HCT116 (cell line): Measurements from ENCODE around the gene ATP13A3. TPM values are rescaled to one million over a fixed set of nuclear protein-coding genes. Genes with fewer than 3 reads are reported as not detected.

Source experiments
- ATAC-seq: fragments of 200-7000 bp; cut with Tn5 transposase; 2 replicates; pipeline ENCODE4 v1.9.1; 2020; ENCODE audit warnings: mild to moderate bottlenecking, moderate library complexity
- BruUV-seq: library from RNA; stranded (reverse); fragments of 400-500 nt; replicated peaks from 2 replicates; lab custom pipeline; 2021; lab: Mats Ljungman, UMichigan
- CTCF ChIA-PET: fragments of 300-600 bp; sonication (Branson Sonifier 250); formaldehyde crosslinking; loops from one replicate; lab custom pipeline; 2021; ENCODE audit warnings: antibody characterized with exemption; lab: Charles Lee
- POLR2A ChIA-PET: fragments of 300-600, 350-600 bp; sonication (Branson Sonifier 250); formaldehyde crosslinking; loops from one replicate; lab custom pipeline; 2021; ENCODE audit warnings: antibody characterized with exemption; lab: Charles Lee
- RAD21 ChIA-PET, 2 experiments: fragments of 300-600 bp; sonication (Branson Sonifier 250); formaldehyde crosslinking; loops; one replicate each; lab custom pipeline; 2023; ENCODE audit warnings: low total read pairs in 2 of 2; ENCODE audit not compliant: uncharacterized antibody in 2 of 2, unreplicated experiment in 2 of 2, low non-redundant PET in 1 of 2; lab: Charles Lee
- DNase-seq: peaks from one replicate; pipeline ENCODE4 v3.0.0-alpha.2; 2010; ENCODE audit warnings: low read depth, low spot score
- H2AFZ ChIP-seq: fragments of 200-600 bp; shearing (Covaris generic), sonication (generic); 2 replicates; pipeline ENCODE4 v1.6.1; 2017; ENCODE audit warnings: low read depth, mixed run types, mixed read lengths, antibody characterized with exemption, low read length; ENCODE audit not compliant: poor library complexity, severe bottlenecking
- H3K27ac ChIP-seq: 2 replicates; pipeline ENCODE4 v1.5.1; 2012; ENCODE audit warnings: low read depth, low read length
- H3K27me3 ChIP-seq: fragments of 200-600 bp; sonication (generic); 2 replicates; pipeline ENCODE4 v1.6.1; 2016; ENCODE audit warnings: mixed run types, low read length, mixed read lengths; ENCODE audit not compliant: insufficient read depth
- H3K36me3 ChIP-seq, 2 experiments: fragments of 200-500 bp in 1 of 2; fragments of 200-600 bp in 1 of 2; sonication (Bioruptor generic) in 1 of 2; sonication (generic) in 1 of 2; 2 replicates each; pipeline versions ENCODE4 v1.5.1 to v1.6.1; 2014 to 2016; ENCODE audit warnings: low read length in 2 of 2, inconsistent platforms in 1 of 2, mixed read lengths in 1 of 2, mixed run types in 1 of 2; ENCODE audit not compliant: insufficient read depth in 2 of 2, control insufficient read depth in 1 of 2
- H3K4me1 ChIP-seq, 2 experiments: fragments of 200-600 bp in 1 of 2; sonication (generic) in 1 of 2; 2 replicates each; pipeline versions ENCODE4 v1.5.1 to v1.6.1; 2012 to 2017; ENCODE audit warnings: low read length in 2 of 2, inconsistent platforms in 1 of 2, mild to moderate bottlenecking in 1 of 2, mixed read lengths in 1 of 2, mixed run types in 1 of 2, moderate library complexity in 1 of 2; ENCODE audit not compliant: insufficient read depth in 2 of 2, control insufficient read depth in 1 of 2
- H3K4me2 ChIP-seq: fragments of 200-600 bp; sonication (generic); 2 replicates; pipeline ENCODE4 v1.6.1; 2017; ENCODE audit warnings: mixed run types, low read length, mixed read lengths
- H3K4me3 ChIP-seq, 2 experiments: fragments of 200-600 bp in 1 of 2; sonication (generic) in 1 of 2; replicated peaks in 1 of 2; 2 replicates each; pipeline ENCODE4 v1.5.1; 2011 to 2016; ENCODE audit warnings: low read length in 2 of 2, control low read depth in 1 of 2, low read depth in 1 of 2, mild to moderate bottlenecking in 1 of 2, mixed read lengths in 1 of 2, mixed run types in 1 of 2
- H3K79me2 ChIP-seq: fragments of 200-600 bp; sonication (generic); 2 replicates; pipeline ENCODE4 v1.6.1; 2017; ENCODE audit warnings: mild to moderate bottlenecking, mixed run types, low read length, moderate library complexity, mixed read lengths; ENCODE audit not compliant: insufficient read depth
- H3K9ac ChIP-seq: fragments of 200-600 bp; sonication (generic); 2 replicates; pipeline ENCODE4 v1.6.1; 2016; ENCODE audit warnings: low read length, mixed read lengths
- H3K9me2 ChIP-seq: fragments of 200-600 bp; sonication (generic), shearing (Covaris generic); 2 replicates; pipeline ENCODE4 v1.6.1; 2017; ENCODE audit warnings: mixed run types, mild to moderate bottlenecking, moderate library complexity; ENCODE audit not compliant: insufficient read depth
- H3K9me3 ChIP-seq, 2 experiments: fragments of 200-500 bp in 1 of 2; fragments of 200-600 bp in 1 of 2; sonication (Bioruptor generic) in 1 of 2; sonication (generic) in 1 of 2; 2 replicates each; pipeline ENCODE4 v1.6.1; 2014 to 2017; ENCODE audit warnings: low read length in 2 of 2, mixed read lengths in 2 of 2, inconsistent platforms in 1 of 2, low read depth in 1 of 2, mild to moderate bottlenecking in 1 of 2, mixed run types in 1 of 2, moderate library complexity in 1 of 2; ENCODE audit not compliant: control insufficient read depth in 1 of 2, insufficient read depth in 1 of 2
- H4K20me1 ChIP-seq: fragments of 200-600 bp; sonication (generic), shearing (Covaris generic); 2 replicates; pipeline ENCODE4 v1.6.1; 2017; ENCODE audit warnings: mixed run types, mild to moderate bottlenecking, moderate library complexity; ENCODE audit not compliant: insufficient read depth
- ATF3 ChIP-seq: IDR thresholded peaks from 2 replicates; pipeline ENCODE4 v1.6.1; 2012
- CEBPB ChIP-seq: IDR thresholded peaks from 2 replicates; pipeline ENCODE4 v1.6.1; 2012; ENCODE audit warnings: low read depth
- CTCF ChIP-seq, 3 experiments: fragments of 200-600 bp in 1 of 3; sonication (generic) in 1 of 3; IDR thresholded peaks in 2 of 3; conservative IDR thresholded peaks in 1 of 3; 2 replicates each; pipeline ENCODE4 v1.5.1; 2012 to 2017; ENCODE audit warnings: low read depth in 2 of 3, low read length in 2 of 3, antibody characterized with exemption in 1 of 3, borderline replicate concordance in 1 of 3, control low read depth in 1 of 3, mild to moderate bottlenecking in 1 of 3, mixed read lengths in 1 of 3, mixed run types in 1 of 3, moderate library complexity in 1 of 3; ENCODE audit not compliant: insufficient read depth in 1 of 3
- EGR1 ChIP-seq: IDR thresholded peaks from 2 replicates; pipeline ENCODE4 v1.6.1; 2012; ENCODE audit warnings: low read depth
- EZH2 ChIP-seq: fragments of 200-600 bp; sonication (generic); IDR thresholded peaks from 2 replicates; pipeline ENCODE4 v1.6.1; 2017; ENCODE audit warnings: antibody characterized with exemption, mixed run types
- EZH2phosphoT487 ChIP-seq: fragments of 200-600 bp; IDR thresholded peaks from 2 replicates; pipeline ENCODE4 v1.6.1; 2018; ENCODE audit warnings: antibody characterized with exemption, borderline replicate concordance
- JUND ChIP-seq: IDR thresholded peaks from 2 replicates; pipeline ENCODE4 v1.6.1; 2012
- POLR2A ChIP-seq: IDR thresholded peaks from 2 replicates; pipeline ENCODE4 v1.7.0; 2011; ENCODE audit warnings: borderline replicate concordance; ENCODE audit not compliant: insufficient read depth, insufficient read length; ENCODE audit errors: extremely low read depth
- POLR2AphosphoS5 ChIP-seq: IDR thresholded peaks from 2 replicates; pipeline ENCODE4 v1.6.1; 2011; ENCODE audit warnings: mild to moderate bottlenecking, low read depth, low read length, moderate library complexity
- RAD21 ChIP-seq: IDR thresholded peaks from 2 replicates; pipeline ENCODE4 v1.6.1; 2012; ENCODE audit warnings: low read depth, mild to moderate bottlenecking
- SP1 ChIP-seq: IDR thresholded peaks from 2 replicates; pipeline ENCODE4 v1.6.1; 2012; ENCODE audit warnings: low read depth
- SRF ChIP-seq: IDR thresholded peaks from 2 replicates; pipeline ENCODE4 v1.6.1; 2012; ENCODE audit warnings: low read depth
- TCF7L2 ChIP-seq: IDR thresholded peaks from 2 replicates; pipeline ENCODE4 v1.7.0; 2011; ENCODE audit warnings: borderline replicate concordance, inconsistent platforms; ENCODE audit not compliant: insufficient read depth, insufficient read length; ENCODE audit errors: extremely low read depth
- YY1 ChIP-seq: IDR thresholded peaks from 2 replicates; pipeline ENCODE4 v1.6.1; 2011; ENCODE audit warnings: low read length, low read depth, moderate library complexity, mild to moderate bottlenecking; ENCODE audit not compliant: insufficient replicate concordance; ENCODE audit errors: extremely low read depth
- ZBTB33 ChIP-seq: IDR thresholded peaks from 2 replicates; pipeline ENCODE4 v1.6.1; 2011; ENCODE audit warnings: mild to moderate bottlenecking, low read length, moderate library complexity; ENCODE audit not compliant: insufficient replicate concordance; ENCODE audit errors: extremely low read depth
- ZFX ChIP-seq: fragments of 450-650 bp; IDR thresholded peaks from 2 replicates; pipeline ENCODE4 v1.6.1; 2017
- ZNF274 ChIP-seq: fragments of 200-500 bp; sonication (Bioruptor generic); IDR thresholded peaks from 2 replicates; pipeline ENCODE4 v1.6.1; 2014; ENCODE audit warnings: mild to moderate bottlenecking, low read depth, low read length, inconsistent platforms
- intact Hi-C: fragments of 100-400 bp; cut with micrococcal nuclease; formaldehyde crosslinking; loops from 2 replicates; pipeline ENCODE4 v1.10.0; 2022
- total RNA-seq: library from RNA; stranded (reverse); gene quantifications from one replicate; pipeline ENCODE4 v1.2.1, GENCODE V29; 2021; ENCODE audit not compliant: unreplicated experiment

The ATP13A3 gene
- total RNA-seq, 1 experiment from 2014 or later, result 139 TPM

- TF ChIP-seq POLR2AphosphoS5 (no peak), JUND (no peak), ATF3 (no peak)
Measured at GRCh38 chr3:194380326-194380725, 106.5 kb downstream of the ATP13A3 start (continued).

- no peak overlapping the region for H3K27ac ChIP-seq
- TF ChIP-seq SP1 (no peak), YY1 (no peak), EGR1 (no peak)
- H3K79me2 ChIP-seq, result no peaks in the 10 kb centered on the region
- ChIA-PET CTCF (no interaction called here), RAD21 (no interaction called here), POLR2A (no interaction called here)
- BruUV-seq, result no TSS peak
- no peaks in the 10 kb centered on the region for H3K9me2 ChIP-seq
- H3K9me3 ChIP-seq, result no peaks in the 10 kb centered on the region
- H3K27me3 ChIP-seq, result no peaks in the 10 kb centered on the region
- H3K4me2 ChIP-seq, result no peak overlapping the region
- no peak overlapping the region for H3K9ac ChIP-seq
- H2AFZ ChIP-seq, result no peak overlapping the region
- intact Hi-C loops, result no loop called here
- H3K4me1 ChIP-seq, result peaks cover 0 to 6% of the 10 kb centered on the region in 2 experiments; a peak in 1 of 4 replicates
- no peak overlapping the region for H3K4me3 ChIP-seq
- no peak for DNase-seq
- H4K20me1 ChIP-seq, result no peaks in the 10 kb centered on the region
- H3K36me3 ChIP-seq, result no peaks in the 10 kb centered on the region
- no peak for ATAC-seq
Measured at GRCh38 chr3:194379651-194380050, 107.2 kb downstream of the ATP13A3 start.

- no peak for ATAC-seq
- ChIA-PET POLR2A (no interaction called here), RAD21 (no interaction called here), CTCF (no interaction called here)
- BruUV-seq, result no TSS peak
- H3K9me3 ChIP-seq, result no peaks in the 10 kb centered on the region
- no peak overlapping the region for H3K27ac ChIP-seq
- DNase-seq, result no peak
- H2AFZ ChIP-seq, result no peak overlapping the region
- H3K4me3 ChIP-seq, result no peak overlapping the region
- no peak overlapping the region for H3K9ac ChIP-seq
- H3K27me3 ChIP-seq, result no peaks in the 10 kb centered on the region
- intact Hi-C loops, result no loop called here
- H3K4me2 ChIP-seq, result no peak overlapping the region
- H3K79me2 ChIP-seq, result no peaks in the 10 kb centered on the region
- no peaks in the 10 kb centered on the region for H4K20me1 ChIP-seq
- H3K9me2 ChIP-seq, result no peaks in the 10 kb centered on the region
- H3K36me3 ChIP-seq, result no peaks in the 10 kb centered on the region
- H3K4me1 ChIP-seq, result peaks cover 0 to 6% of the 10 kb centered on the region in 2 experiments; a peak in 1 of 4 replicates
- TF ChIP-seq ZFX (no peak), TCF7L2 (no peak), POLR2A (no peak), EZH2phosphoT487 (no peak), ZNF274 (no peak), SRF (no peak), ZBTB33 (no peak), RAD21 (no peak), EZH2 (no peak), YY1 (no peak), CEBPB (no peak), CTCF (IDR thresholded peaks at IDR 0.05 in 2 of 3, conservative IDR thresholded peaks at IDR 0.05 in 1 of 3; ENCODE audit: borderline replicate concordance in 1 of 3, insufficient read depth in 1 of 3, low read depth in 2 of 3, low read length in 2 of 3) (no peak), SP1 (no peak)
Measured at GRCh38 chr3:194379231-194379630, 107.6 kb downstream of the ATP13A3 start.
